Fibroblast of lung (primary cell): ENCODE results near the gene ADCK2. TPM values are rescaled to one million over a fixed set of nuclear protein-coding genes. Genes with fewer than 3 reads are reported as not detected.
"Not testable (repeated sequence)": the region's sequence is repeated elsewhere in the genome, so short reads cannot be mapped to it uniquely, and the experiment has no call there.

ENCODE experiments used
- DNase-seq, 2 donors: peaks; one replicate each; pipeline versions ENCODE4 v3.0.0 to v3.0.0-alpha.2; 2010; ENCODE audit warnings: low read depth in 2 of 2
- H2AFZ ChIP-seq: 2 replicates; pipeline ENCODE4 v1.5.1; 2012; ENCODE audit warnings: low read length, control low read depth, inconsistent platforms
- H3K27ac ChIP-seq: 2 replicates; pipeline ENCODE4 v1.5.1; 2011; ENCODE audit warnings: low read length, control low read depth; ENCODE audit not compliant: insufficient read depth
- H3K27me3 ChIP-seq: 2 replicates; pipeline ENCODE4 v1.5.1; 2011; ENCODE audit warnings: mild to moderate bottlenecking, low read length; ENCODE audit not compliant: control insufficient read depth, insufficient read depth
- H3K36me3 ChIP-seq: 2 replicates; pipeline ENCODE4 v1.5.1; 2011; ENCODE audit warnings: low read length; ENCODE audit not compliant: control insufficient read depth, insufficient read depth
- H3K4me1 ChIP-seq: 2 replicates; pipeline ENCODE4 v1.5.1; 2011; ENCODE audit warnings: low read length; ENCODE audit not compliant: control insufficient read depth, insufficient read depth; ENCODE audit errors: extremely low read depth
- H3K4me2 ChIP-seq: 2 replicates; pipeline ENCODE4 v1.5.1; 2011; ENCODE audit warnings: low read length, control low read depth; ENCODE audit not compliant: insufficient read depth; ENCODE audit errors: extremely low read depth
- H3K4me3 ChIP-seq, 4 experiments: fragments of 200-600 bp in 1 of 4; sonication (generic) in 1 of 4; replicated peaks in 1 of 4; 2 replicates each; pipeline ENCODE4 v1.5.1; 2011 to 2016; ENCODE audit warnings: low read length in 4 of 4, low read depth in 3 of 4, mild to moderate bottlenecking in 3 of 4, control low read depth in 2 of 4, inconsistent platforms in 1 of 4, mixed read lengths in 1 of 4; ENCODE audit not compliant: insufficient read depth in 1 of 4; ENCODE audit errors: control extremely low read depth in 1 of 4
- H3K79me2 ChIP-seq: 2 replicates; pipeline ENCODE4 v1.5.1; 2012; ENCODE audit warnings: mild to moderate bottlenecking, low read length, inconsistent platforms; ENCODE audit not compliant: control insufficient read depth, insufficient read depth
- H3K9ac ChIP-seq: 2 replicates; pipeline ENCODE4 v1.5.1; 2011; ENCODE audit warnings: mild to moderate bottlenecking, low read length, control low read depth; ENCODE audit not compliant: insufficient read depth
- H3K9me3 ChIP-seq: 2 replicates; pipeline ENCODE4 v1.5.1; 2012; ENCODE audit warnings: low read depth, low read length; ENCODE audit not compliant: control insufficient read depth, insufficient read depth
- H4K20me1 ChIP-seq: 2 replicates; pipeline ENCODE4 v1.5.1; 2011; ENCODE audit warnings: low read length; ENCODE audit not compliant: control insufficient read depth, insufficient read depth; ENCODE audit errors: extremely low read depth
- CTCF ChIP-seq, 2 donors: IDR thresholded peaks in 1 of 2; conservative IDR thresholded peaks in 1 of 2; 1 replicate in 1 of 2; 2 replicates in 1 of 2; pipeline ENCODE4 v1.5.1; 2011 to 2012; ENCODE audit warnings: low read length in 2 of 2, control low read depth in 1 of 2, inconsistent platforms in 1 of 2, low read depth in 1 of 2, mild to moderate bottlenecking in 1 of 2
- EZH2 ChIP-seq: IDR thresholded peaks from 2 replicates; pipeline ENCODE4 v1.5.1; 2012; ENCODE audit warnings: low read length, control low read depth, mild to moderate bottlenecking; ENCODE audit errors: missing control alignments
- polyA plus RNA-seq, 2 donors: library from polyadenylated mRNA; depleted of rRNA in 1 of 2; stranded (reverse) in 1 of 2; unstranded in 1 of 2; fragments of >200 nt; gene quantifications; 2 replicates each; pipeline ENCODE4 v1.2.1, GENCODE V29; 2011 to 2012; ENCODE audit warnings: missing spikeins in 1 of 2
- total RNA-seq: library from RNA; depleted of rRNA; stranded (reverse); fragments of >200 nt; gene quantifications from 2 replicates; pipeline ENCODE4 v1.2.1, GENCODE V29; 2014

Gene ADCK2
- total and polyA plus RNA-seq, 2 donors (not counting 1 experiment from before 2014, with no cell fraction given): 7.1 to 37.5 TPM

DNA sequence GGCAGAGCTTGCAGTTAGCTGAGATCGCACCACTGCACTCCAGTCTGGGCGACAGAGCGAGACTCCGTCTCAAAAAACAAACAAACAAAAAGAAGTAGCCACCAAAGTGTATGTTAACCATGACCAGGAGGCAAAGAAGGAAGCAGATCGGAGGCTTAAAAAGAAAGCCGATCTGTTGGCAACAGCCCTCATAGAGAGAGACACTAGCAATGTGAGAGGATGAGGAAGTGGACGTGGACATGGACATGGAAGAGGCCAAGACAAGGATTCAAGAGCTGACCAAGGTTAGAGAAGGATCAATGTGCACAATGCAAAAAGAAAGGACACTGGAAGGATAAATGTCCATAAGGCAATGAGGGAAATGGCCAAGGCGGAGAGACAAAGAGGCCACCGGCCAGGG is 14.9 kb upstream of the ADCK2 start:
- Histone ChIP-seq H3K27me3 (no peaks in the 10 kb centered on the region), H4K20me1 (no peaks in the 10 kb centered on the region), H3K9ac (no peak overlapping the region), H3K9me3 (no peaks in the 10 kb centered on the region), H3K36me3 (no peaks in the 10 kb centered on the region), H3K79me2 (no peaks in the 10 kb centered on the region), H3K4me1 (peaks cover 3% of the 10 kb centered on the region), H2AFZ (no peak overlapping the region), H3K4me3 (no peak overlapping the region), H3K4me2 (no peak overlapping the region), H3K27ac (no peak overlapping the region)
- no peak for DNase-seq
- TF ChIP-seq CTCF (conservative IDR thresholded peaks at IDR 0.05 in 1 of 2, IDR thresholded peaks at IDR 0.05 in 1 of 2; ENCODE audit: low read depth in 1 of 2, low read length in 2 of 2): no peak
- TF ChIP-seq EZH2: no peak

DNA sequence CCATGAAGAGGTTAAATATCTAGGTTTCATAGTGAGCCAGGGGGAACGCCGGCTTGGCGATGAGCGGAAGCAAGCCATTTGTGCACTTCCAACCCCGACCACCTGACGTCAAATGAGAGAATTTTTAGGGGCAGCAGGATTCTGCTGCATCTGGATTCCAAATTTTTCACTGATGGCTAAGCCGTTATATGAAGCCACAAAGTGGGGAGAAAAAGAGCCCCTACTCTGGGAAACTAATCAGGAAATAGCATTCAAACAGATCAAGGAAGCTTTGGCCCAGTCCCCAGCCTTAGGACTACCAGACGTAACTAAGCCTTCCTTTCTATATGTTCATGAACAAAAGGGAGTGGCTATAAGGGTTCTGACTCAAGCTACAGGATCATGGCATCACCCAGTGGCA is 12.9 kb upstream of the ADCK2 start:
- Histone ChIP-seq H3K9ac (no peak overlapping the region), H3K9me3 (no peaks in the 10 kb centered on the region), H2AFZ (no peak overlapping the region), H4K20me1 (no peaks in the 10 kb centered on the region), H3K4me1 (peaks cover 3% of the 10 kb centered on the region), H3K79me2 (no peaks in the 10 kb centered on the region), H3K4me2 (no peak overlapping the region), H3K27ac (no peak overlapping the region), H3K36me3 (no peaks in the 10 kb centered on the region), H3K4me3 (no peak overlapping the region), H3K27me3 (no peaks in the 10 kb centered on the region)
- peak in 1 of 2 donors; percentile 33 for DNase-seq
- no peak for TF ChIP-seq EZH2
- no peak for TF ChIP-seq CTCF (conservative IDR thresholded peaks at IDR 0.05 in 1 of 2, IDR thresholded peaks at IDR 0.05 in 1 of 2; ENCODE audit: low read depth in 1 of 2, low read length in 2 of 2)

- peaks cover 3% of the 10 kb centered on the region for H3K4me1 ChIP-seq
- H3K9me3 ChIP-seq: no peaks in the 10 kb centered on the region
- H3K27ac ChIP-seq: no peak overlapping the region
- no peak overlapping the region for H2AFZ ChIP-seq
- peak in 1 of 2 donors; percentile 51 for DNase-seq
- no peaks in the 10 kb centered on the region for H4K20me1 ChIP-seq
- H3K4me2 ChIP-seq: no peak overlapping the region
- H3K27me3 ChIP-seq: no peaks in the 10 kb centered on the region
- H3K4me3 ChIP-seq: no peak overlapping the region
- H3K9ac ChIP-seq: no peak overlapping the region
- TF ChIP-seq CTCF (conservative IDR thresholded peaks at IDR 0.05 in 1 of 2, IDR thresholded peaks at IDR 0.05 in 1 of 2; ENCODE audit: low read depth in 1 of 2, low read length in 2 of 2): peak in 1 of 2 donors; percentile 36
- no peak for TF ChIP-seq EZH2
- no peaks in the 10 kb centered on the region for H3K79me2 ChIP-seq
- no peaks in the 10 kb centered on the region for H3K36me3 ChIP-seq
Observed at GRCh38 chr7:140661124-140661523, 11.6 kb upstream of the ADCK2 start.

DNA sequence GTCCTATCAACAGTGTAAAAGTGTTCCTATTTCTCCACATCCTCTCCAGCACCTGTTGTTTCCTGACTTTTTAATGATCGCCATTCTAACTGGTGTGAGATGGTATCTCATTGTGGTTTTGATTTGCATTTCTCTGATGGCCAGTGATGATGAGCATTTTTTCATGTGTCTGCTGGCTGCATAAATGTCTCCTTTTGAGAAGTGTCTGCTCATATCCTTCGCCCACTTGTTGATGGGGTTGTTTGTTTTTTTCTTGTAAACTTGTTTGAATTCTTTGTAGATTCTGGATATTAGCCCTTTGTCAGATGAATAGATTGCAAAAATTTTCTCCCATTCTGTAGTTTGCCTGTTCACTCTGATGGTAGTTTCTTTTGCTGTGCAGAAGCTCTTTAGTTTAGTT is 9.8 kb upstream of the ADCK2 start:
- not testable (repeated sequence) for H3K9me3 ChIP-seq, H3K36me3 ChIP-seq

More for the DNA sequence above, 9.8 kb upstream of the ADCK2 start:
- not testable (repeated sequence) for H2AFZ ChIP-seq, H3K79me2 ChIP-seq, H3K4me2 ChIP-seq, H3K9ac ChIP-seq, H3K4me3 ChIP-seq, H4K20me1 ChIP-seq, H3K27me3 ChIP-seq, H3K27ac ChIP-seq, DNase-seq, H3K4me1 ChIP-seq
